OCI-LY7 (cell line): ENCODE results near the gene KRTAP5-7. TPM values are rescaled to one million over a fixed set of nuclear protein-coding genes. Genes with fewer than 3 reads are reported as not detected.

Experiments used
- BruUV-seq: library from RNA; stranded (reverse); fragments of 400-500 nt; replicated peaks from 2 replicates; lab custom pipeline; 2021; lab: Mats Ljungman, UMichigan
- CTCF ChIA-PET: fragments of 300-600 bp; sonication (Branson Sonifier 250); formaldehyde crosslinking; loops from one replicate; lab custom pipeline; 2022; ENCODE audit warnings: antibody characterized with exemption; ENCODE audit not compliant: unreplicated experiment; lab: Charles Lee
- POLR2A ChIA-PET: fragments of 300-600 bp; sonication (Branson Sonifier 250); formaldehyde crosslinking; loops from one replicate; lab custom pipeline; 2022; ENCODE audit warnings: antibody characterized with exemption; lab: Charles Lee
- DNase-seq: peaks from one replicate; pipeline ENCODE4 v3.0.0-alpha.2; 2015; ENCODE audit warnings: low spot score
- H2AFZ ChIP-seq: fragments of 200-600 bp; sonication (generic), shearing (Covaris generic); 2 replicates; pipeline ENCODE4 v1.6.1; 2014; ENCODE audit warnings: mild to moderate bottlenecking, antibody characterized with exemption, low read length, moderate library complexity
- H3K27ac ChIP-seq: fragments of 200-600 bp; sonication (generic); 2 replicates; pipeline ENCODE4 v1.5.1; 2014; ENCODE audit warnings: mixed run types, low read depth, mild to moderate bottlenecking, moderate library complexity, low read length, inconsistent platforms; ENCODE audit not compliant: poor library complexity, severe bottlenecking
- H3K36me3 ChIP-seq: fragments of 200-600 bp; sonication (generic); 2 replicates; pipeline ENCODE4 v1.6.1; 2014; ENCODE audit warnings: mild to moderate bottlenecking, antibody characterized with exemption, low read length, moderate library complexity, mixed read lengths; ENCODE audit not compliant: insufficient read depth
- H3K4me1 ChIP-seq: fragments of 200-600 bp; sonication (generic); 2 replicates; pipeline ENCODE4 v1.5.1; 2014; ENCODE audit warnings: mild to moderate bottlenecking, low read length; ENCODE audit not compliant: insufficient read depth, poor library complexity, severe bottlenecking
- H3K4me2 ChIP-seq: fragments of 200-600 bp; sonication (generic); 2 replicates; pipeline ENCODE4 v1.6.1; 2014; ENCODE audit warnings: mild to moderate bottlenecking, low read length
- H3K4me3 ChIP-seq: fragments of 200-600 bp; sonication (generic); 2 replicates; pipeline ENCODE4 v1.5.1; 2014; ENCODE audit warnings: mild to moderate bottlenecking, low read depth, low read length; ENCODE audit not compliant: poor library complexity, severe bottlenecking
- H3K79me2 ChIP-seq: fragments of 200-600 bp; sonication (generic); 2 replicates; pipeline ENCODE4 v1.6.1; 2016; ENCODE audit warnings: low read depth, mild to moderate bottlenecking, low read length, moderate library complexity, mixed read lengths; ENCODE audit not compliant: insufficient read depth
- H3K9me2 ChIP-seq: fragments of 200-600 bp; sonication (generic); 2 replicates; pipeline ENCODE4 v1.6.1; 2016; ENCODE audit warnings: mild to moderate bottlenecking, low read length, mixed read lengths; ENCODE audit not compliant: insufficient read depth
- H3K9me3 ChIP-seq: fragments of 200-600 bp; sonication (generic); 2 replicates; pipeline ENCODE4 v1.6.1; 2014; ENCODE audit warnings: mild to moderate bottlenecking, mixed run types, low read length, mixed read lengths
- H4K20me1 ChIP-seq: fragments of 200-600 bp; sonication (generic); 2 replicates; pipeline ENCODE4 v1.6.1; 2014; ENCODE audit warnings: mild to moderate bottlenecking, antibody characterized with exemption, low read length, moderate library complexity, mixed read lengths; ENCODE audit not compliant: insufficient read depth
- EZH2phosphoT487 ChIP-seq: fragments of 200-600 bp; sonication (generic); IDR thresholded peaks from 2 replicates; pipeline ENCODE4 v1.6.1; 2018; ENCODE audit warnings: low read depth, borderline replicate concordance, mild to moderate bottlenecking, mixed run types, antibody characterized with exemption, low read length, moderate library complexity, mixed read lengths
- intact Hi-C: fragments of 100-400 bp; cut with micrococcal nuclease; formaldehyde crosslinking; loops from one replicate; pipeline ENCODE4 v1.10.0; 2022; ENCODE audit not compliant: unreplicated experiment
- total RNA-seq, 2 experiments: library from RNA; depleted of rRNA in 1 of 2; stranded (reverse); fragments of >200 nt in 1 of 2; shearing (Covaris generic) in 1 of 2; gene quantifications; 2 replicates each; pipeline ENCODE4 v1.2.3, GENCODE V29; 2014 to 2022
- TF ChIP-seq, protein P1 (sequence below): fragments of 200-600 bp; sonication (generic); conservative IDR thresholded peaks from 2 replicates; pipeline ENCODE4 v1.5.1; 2014; ENCODE audit warnings: mild to moderate bottlenecking, antibody characterized with exemption, low read length, moderate library complexity, mixed read lengths

The KRTAP5-7 gene
- total RNA-seq, 2 experiments from 2014 or later: not detected

DNA sequence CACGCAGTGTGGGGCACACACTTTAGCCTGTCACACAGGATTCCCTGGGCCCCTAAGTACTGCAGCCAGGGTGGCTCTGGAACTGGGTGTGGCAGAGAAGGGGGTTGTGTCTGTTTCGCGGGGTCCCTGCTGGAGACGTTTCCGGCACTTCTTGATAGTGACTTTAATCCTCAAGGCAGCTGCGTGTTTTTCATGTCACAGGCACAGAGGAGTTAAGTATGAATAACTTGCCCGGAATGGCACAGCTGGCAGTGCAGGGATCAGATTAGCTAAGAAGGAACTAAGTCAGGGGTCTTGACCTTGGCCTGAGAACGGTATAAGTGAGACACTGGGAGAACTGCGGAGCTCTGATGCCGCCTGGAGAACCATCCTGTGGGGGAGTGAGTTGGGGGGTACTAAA is 7.5 kb upstream of the KRTAP5-7 start:
- Histone ChIP-seq H3K36me3 (no peaks in the 10 kb centered on the region), H3K4me1 (no peaks in the 10 kb centered on the region), H3K4me2 (no peak overlapping the region), H3K4me3 (no peak overlapping the region), H2AFZ (no peak overlapping the region), H3K79me2 (no peaks in the 10 kb centered on the region), H3K9me2 (no peaks in the 10 kb centered on the region), H4K20me1 (no peaks in the 10 kb centered on the region), H3K9me3 (no peaks in the 10 kb centered on the region), H3K27ac (no peak overlapping the region)
- DNase-seq: no peak
- no peak for TF ChIP-seq EZH2phosphoT487
- TF ChIP-seq, protein P1, sequence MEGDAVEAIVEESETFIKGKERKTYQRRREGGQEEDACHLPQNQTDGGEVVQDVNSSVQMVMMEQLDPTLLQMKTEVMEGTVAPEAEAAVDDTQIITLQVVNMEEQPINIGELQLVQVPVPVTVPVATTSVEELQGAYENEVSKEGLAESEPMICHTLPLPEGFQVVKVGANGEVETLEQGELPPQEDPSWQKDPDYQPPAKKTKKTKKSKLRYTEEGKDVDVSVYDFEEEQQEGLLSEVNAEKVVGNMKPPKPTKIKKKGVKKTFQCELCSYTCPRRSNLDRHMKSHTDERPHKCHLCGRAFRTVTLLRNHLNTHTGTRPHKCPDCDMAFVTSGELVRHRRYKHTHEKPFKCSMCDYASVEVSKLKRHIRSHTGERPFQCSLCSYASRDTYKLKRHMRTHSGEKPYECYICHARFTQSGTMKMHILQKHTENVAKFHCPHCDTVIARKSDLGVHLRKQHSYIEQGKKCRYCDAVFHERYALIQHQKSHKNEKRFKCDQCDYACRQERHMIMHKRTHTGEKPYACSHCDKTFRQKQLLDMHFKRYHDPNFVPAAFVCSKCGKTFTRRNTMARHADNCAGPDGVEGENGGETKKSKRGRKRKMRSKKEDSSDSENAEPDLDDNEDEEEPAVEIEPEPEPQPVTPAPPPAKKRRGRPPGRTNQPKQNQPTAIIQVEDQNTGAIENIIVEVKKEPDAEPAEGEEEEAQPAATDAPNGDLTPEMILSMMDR: no peak
- CTCF ChIA-PET: no interaction called here
- intact Hi-C loops: no loop called here
- no TSS peak for BruUV-seq
- POLR2A ChIA-PET: no interaction called here

GRCh38 chr11:71525188-71525937 is 1.7 kb upstream of the KRTAP5-7 start:
- POLR2A ChIA-PET: no interaction called here
- H3K27ac ChIP-seq: no peak overlapping the region
- no TSS peak for BruUV-seq

More at GRCh38 chr11:71525188-71525937, 1.7 kb upstream of the KRTAP5-7 start:
- DNase-seq: no peak
- no peaks in the 10 kb centered on the region for H3K9me2 ChIP-seq
- no peaks in the 10 kb centered on the region for H3K79me2 ChIP-seq
- no peaks in the 10 kb centered on the region for H4K20me1 ChIP-seq
- no peaks in the 10 kb centered on the region for H3K9me3 ChIP-seq
- H2AFZ ChIP-seq: no peak overlapping the region
- intact Hi-C loops: no loop called here
- no peak overlapping the region for H3K4me2 ChIP-seq
- TF ChIP-seq EZH2phosphoT487: no peak
- TF ChIP-seq, protein P1: no peak
- CTCF ChIA-PET: no interaction called here
- no peaks in the 10 kb centered on the region for H3K4me1 ChIP-seq
- no peak overlapping the region for H3K4me3 ChIP-seq
- H3K36me3 ChIP-seq: no peaks in the 10 kb centered on the region
